GOT3 (cell line): Measurements from ENCODE around the gene HAGH.

Experiments used
- DNase-seq: peaks from one replicate; lab custom pipeline; 2025; ENCODE audit warnings: mixed read lengths; lab: John Stamatoyannopoulos, UW

The HAGH gene

GRCh38 chr16:1762196-1762878 is 64.3 kb downstream of the HAGH start:
- DNase-seq = no peak

- DNase-seq = no peak
Measured at GRCh38 chr16:1761751-1762150, 64.9 kb downstream of the HAGH start.

GRCh38 chr16:1760911-1761310 is 65.7 kb downstream of the HAGH start:
- no peak for DNase-seq

GRCh38 chr16:1759511-1759910 is 67.1 kb downstream of the HAGH start:
- no peak for DNase-seq

- no peak for DNase-seq
Measured at GRCh38 chr16:1758923-1759322, 67.7 kb downstream of the HAGH start.

GRCh38 chr16:1757714-1758461 is 68.7 kb downstream of the HAGH start:
- no peak for DNase-seq
